ENCODE measurements around the gene CLDN5.

The CLDN5 gene

DNA sequence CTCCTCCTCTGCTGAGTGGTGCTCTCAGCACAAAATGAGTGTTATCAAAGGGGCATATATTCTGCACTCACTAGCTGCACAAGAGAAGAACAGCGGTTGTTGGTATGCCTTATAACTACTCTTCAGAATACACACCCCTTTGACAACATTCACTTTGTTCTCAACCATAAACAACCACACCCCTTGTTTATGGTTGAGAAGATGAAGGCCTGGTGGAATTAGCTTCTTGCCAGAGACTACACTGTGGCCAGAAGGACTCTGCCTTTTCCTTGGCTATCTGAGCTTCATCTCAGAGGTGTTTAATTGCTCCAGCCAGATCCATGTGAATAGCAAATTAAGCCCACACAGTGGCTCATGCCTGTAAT lies 45.0 kb upstream of the CLDN5 start:
- no peak overlapping the region for H2BK120ac ChIP-seq (ENCODE audit: low read depth, low read length)
- no peak overlapping the region for H3K4me2 ChIP-seq (ENCODE audit: low read length, poor library complexity, severe bottlenecking)
- peaks cover 3% of the 10 kb centered on the region for H3K4me1 ChIP-seq (ENCODE audit: control insufficient read depth, insufficient read depth, low read depth, low read length)
- no peaks in the 10 kb centered on the region for H3K36me3 ChIP-seq (ENCODE audit: control insufficient read depth in 1 of 2, insufficient read depth in 2 of 2, low read depth in 1 of 2, low read length in 2 of 2)
- no peak overlapping the region for H3K27ac ChIP-seq (ENCODE audit: low read length, poor library complexity, severe bottlenecking)
- H4K8ac ChIP-seq (ENCODE audit: low read length): no peak overlapping the region
- no peak overlapping the region for H2AFZ ChIP-seq (ENCODE audit: low read depth, low read length)
- H3K4ac ChIP-seq (ENCODE audit: low read depth in 1 of 2, low read length in 2 of 2): no peak overlapping the region
- no peak overlapping the region for H3K4me3 ChIP-seq (ENCODE audit: insufficient read depth in 1 of 2, low read depth in 1 of 2, low read length in 2 of 2)
- H4K91ac ChIP-seq (ENCODE audit: low read length): no peak overlapping the region
- peaks cover 9 to 20% of the 10 kb centered on the region in 2 experiments for H3K27me3 ChIP-seq (ENCODE audit: control insufficient read depth in 1 of 2, insufficient read depth in 1 of 2, low read length in 2 of 2)
- no peak overlapping the region for H2BK5ac ChIP-seq (ENCODE audit: low read depth, low read length, poor library complexity, severe bottlenecking)
- H2BK12ac ChIP-seq (ENCODE audit: low read length in 2 of 2): no peak overlapping the region
- no peaks in the 10 kb centered on the region for H3K79me1 ChIP-seq (replicated peaks; ENCODE audit: low read length, poor library complexity, severe bottlenecking)
- no peak overlapping the region for H3K9ac ChIP-seq (ENCODE audit: low read length)
- no peak overlapping the region for H2BK15ac ChIP-seq (ENCODE audit: low read depth, poor library complexity, severe bottlenecking)
- H3K23ac ChIP-seq (ENCODE audit: low read length in 2 of 2): no peak overlapping the region
- no peak overlapping the region for H2AK5ac ChIP-seq (ENCODE audit: low read length, severe bottlenecking)
- no peaks in the 10 kb centered on the region for H3K9me3 ChIP-seq (ENCODE audit: control insufficient read depth, low read length)
- H3K14ac ChIP-seq (ENCODE audit: low read length in 2 of 2): no peak overlapping the region
- WGBS: 91% methylated on average over 1 of the region's 1 CpG
- no peak for DNase-seq
- no peak overlapping the region for H3K18ac ChIP-seq (ENCODE audit: low read depth in 1 of 2, low read length in 2 of 2)

DNA sequence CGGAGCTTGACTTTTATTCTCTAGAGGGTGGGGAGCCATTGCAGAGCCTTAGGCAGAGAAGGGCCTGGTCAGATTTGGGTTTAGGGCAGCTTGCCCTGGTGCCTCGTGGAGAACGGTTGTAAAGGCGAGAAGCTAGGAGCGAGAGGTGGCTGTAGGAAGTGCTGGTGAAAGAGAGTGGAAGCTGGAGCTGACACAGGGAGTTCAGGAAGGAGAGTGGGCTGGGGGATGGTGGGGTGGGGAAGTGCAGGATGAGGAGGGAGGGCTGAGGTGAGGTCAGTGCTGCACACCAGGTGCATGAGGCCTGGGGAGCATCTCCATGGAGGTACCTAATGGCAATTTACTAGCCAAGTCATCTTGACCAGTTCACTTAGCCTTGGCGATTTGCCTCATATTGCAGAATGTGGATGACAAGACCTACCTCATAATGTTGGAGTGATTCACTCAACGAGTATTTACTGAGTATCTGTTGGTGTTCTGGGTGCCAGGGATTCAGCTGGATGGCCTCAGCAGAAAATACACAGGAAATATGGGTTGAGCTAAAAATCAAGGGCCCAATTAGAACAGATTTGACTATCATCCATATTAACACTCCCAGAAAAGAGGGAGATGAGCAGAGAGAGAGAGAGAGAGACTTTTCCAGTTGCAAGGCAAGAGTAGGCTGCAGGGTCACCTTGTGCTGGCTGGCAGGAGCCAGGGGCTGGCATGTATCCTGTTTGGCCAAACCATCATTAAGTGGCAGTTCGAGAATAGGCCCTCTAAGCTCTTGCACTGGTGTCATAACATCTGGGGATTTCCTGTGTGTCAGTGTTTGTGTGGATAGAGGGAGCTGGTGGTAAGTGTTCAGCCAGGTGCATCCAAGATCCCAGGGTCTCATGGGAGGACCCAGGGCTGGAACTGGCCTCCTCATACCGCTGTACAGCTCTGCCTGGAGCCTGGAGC lies 44.4 kb upstream of the CLDN5 start:
- WGBS: 75% methylated on average over 9 of the region's 9 CpGs
- no peak overlapping the region for H2BK15ac ChIP-seq (ENCODE audit: low read depth, poor library complexity, severe bottlenecking)
- no peaks in the 10 kb centered on the region for H3K79me1 ChIP-seq (replicated peaks; ENCODE audit: low read length, poor library complexity, severe bottlenecking)
- H3K4me1 ChIP-seq (ENCODE audit: control insufficient read depth, insufficient read depth, low read depth, low read length): peaks cover 3% of the 10 kb centered on the region
- no peak overlapping the region for H2BK5ac ChIP-seq (ENCODE audit: low read depth, low read length, poor library complexity, severe bottlenecking)
- no peak overlapping the region for H3K4me3 ChIP-seq (ENCODE audit: insufficient read depth in 1 of 2, low read depth in 1 of 2, low read length in 2 of 2)
- no peak overlapping the region for H2AK5ac ChIP-seq (ENCODE audit: low read length, severe bottlenecking)
- H3K14ac ChIP-seq (ENCODE audit: low read length in 2 of 2): no peak overlapping the region
- no peak overlapping the region for H3K9ac ChIP-seq (ENCODE audit: low read length)
- no peak overlapping the region for H2AFZ ChIP-seq (ENCODE audit: low read depth, low read length)
- no peak overlapping the region for H2BK12ac ChIP-seq (ENCODE audit: low read length in 2 of 2)
- no peaks in the 10 kb centered on the region for H3K9me3 ChIP-seq (ENCODE audit: control insufficient read depth, low read length)
- no peak overlapping the region for H3K4ac ChIP-seq (ENCODE audit: low read depth in 1 of 2, low read length in 2 of 2)
- no peak overlapping the region for H3K27ac ChIP-seq (ENCODE audit: low read length, poor library complexity, severe bottlenecking)
- H4K8ac ChIP-seq (ENCODE audit: low read length): no peak overlapping the region
- DNase-seq: peak; percentile 47
- H3K36me3 ChIP-seq (ENCODE audit: control insufficient read depth in 1 of 2, insufficient read depth in 2 of 2, low read depth in 1 of 2, low read length in 2 of 2): no peaks in the 10 kb centered on the region
- H3K23ac ChIP-seq (ENCODE audit: low read length in 2 of 2): no peak overlapping the region
- no peak overlapping the region for H3K18ac ChIP-seq (ENCODE audit: low read depth in 1 of 2, low read length in 2 of 2)
- peaks cover 9 to 24% of the 10 kb centered on the region in 2 experiments for H3K27me3 ChIP-seq (ENCODE audit: control insufficient read depth in 1 of 2, insufficient read depth in 1 of 2, low read length in 2 of 2)
- H2BK120ac ChIP-seq (ENCODE audit: low read depth, low read length): no peak overlapping the region
- no peak overlapping the region for H3K4me2 ChIP-seq (ENCODE audit: low read length, poor library complexity, severe bottlenecking)
- no peak overlapping the region for H4K91ac ChIP-seq (ENCODE audit: low read length)

DNA sequence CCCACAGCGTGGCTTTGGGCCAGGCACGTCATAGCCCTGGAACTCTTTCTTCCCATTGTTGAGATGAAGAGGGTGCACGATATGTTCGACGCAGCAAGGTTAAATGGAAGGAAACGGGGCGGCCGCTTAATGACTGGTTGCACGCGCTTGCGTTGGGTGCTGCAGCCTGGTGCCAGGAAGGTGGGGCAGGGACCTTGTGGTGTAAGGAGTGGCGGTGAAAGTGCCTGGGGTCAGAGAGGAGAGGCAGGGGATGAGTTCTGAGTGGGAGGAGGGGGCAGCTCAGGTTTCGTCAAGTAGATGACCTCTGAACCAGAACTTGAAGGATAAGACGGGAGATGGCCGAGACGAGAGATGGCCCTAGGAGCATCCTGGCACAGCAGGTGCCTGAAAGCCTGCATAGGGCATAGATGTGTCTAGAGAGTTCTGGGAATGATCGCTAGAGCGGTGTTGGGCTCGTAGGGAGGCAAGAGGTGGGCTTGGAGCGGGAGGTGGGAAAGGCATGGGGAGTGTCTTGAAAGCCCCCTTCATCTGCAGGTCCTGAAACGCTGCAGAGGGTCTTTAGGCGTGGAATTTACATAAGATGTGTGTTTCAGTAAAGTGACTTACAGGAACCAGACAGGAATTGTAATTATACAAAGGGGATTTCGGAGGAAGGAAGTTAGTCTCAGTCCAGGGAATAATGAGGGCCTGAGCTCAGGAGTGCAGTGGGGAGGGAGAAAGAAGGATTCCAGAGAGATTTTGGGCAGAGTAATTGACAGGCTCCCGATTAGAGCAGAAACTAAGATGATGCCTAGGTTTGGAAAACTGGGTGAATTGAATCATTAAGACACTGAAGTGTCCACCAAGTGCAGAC lies 43.2 kb upstream of the CLDN5 start:
- Histone ChIP-seq H2BK12ac (ENCODE audit: low read length in 2 of 2) (no peak overlapping the region), H2AK5ac (ENCODE audit: low read length, severe bottlenecking) (no peak overlapping the region), H4K8ac (ENCODE audit: low read length) (no peak overlapping the region), H3K14ac (ENCODE audit: low read length in 2 of 2) (no peak overlapping the region), H3K4me2 (ENCODE audit: low read length, poor library complexity, severe bottlenecking) (no peak overlapping the region), H3K23ac (ENCODE audit: low read length in 2 of 2) (no peak overlapping the region), H2BK15ac (ENCODE audit: low read depth, poor library complexity, severe bottlenecking) (no peak overlapping the region), H3K36me3 (ENCODE audit: control insufficient read depth in 1 of 2, insufficient read depth in 2 of 2, low read depth in 1 of 2, low read length in 2 of 2) (no peaks in the 10 kb centered on the region), H3K4me1 (ENCODE audit: control insufficient read depth, insufficient read depth, low read depth, low read length) (peaks cover 3% of the 10 kb centered on the region), H3K9me3 (ENCODE audit: control insufficient read depth, low read length) (no peaks in the 10 kb centered on the region), H3K27ac (ENCODE audit: low read length, poor library complexity, severe bottlenecking) (no peak overlapping the region), H3K4me3 (ENCODE audit: insufficient read depth in 1 of 2, low read depth in 1 of 2, low read length in 2 of 2) (no peak overlapping the region), H2BK120ac (ENCODE audit: low read depth, low read length) (no peak overlapping the region), H3K27me3 (ENCODE audit: control insufficient read depth in 1 of 2, insufficient read depth in 1 of 2, low read length in 2 of 2) (peaks cover 12 to 24% of the 10 kb centered on the region in 2 experiments), H3K4ac (ENCODE audit: low read depth in 1 of 2, low read length in 2 of 2) (no peak overlapping the region), H2AFZ (ENCODE audit: low read depth, low read length) (no peak overlapping the region), H2BK5ac (ENCODE audit: low read depth, low read length, poor library complexity, severe bottlenecking) (no peak overlapping the region), H3K79me1 (replicated peaks; ENCODE audit: low read length, poor library complexity, severe bottlenecking) (no peaks in the 10 kb centered on the region), H3K18ac (ENCODE audit: low read depth in 1 of 2, low read length in 2 of 2) (no peak overlapping the region), H3K9ac (ENCODE audit: low read length) (no peak overlapping the region), H4K91ac (ENCODE audit: low read length) (no peak overlapping the region)
- WGBS: 88% methylated on average over 24 of the region's 24 CpGs
- no peak for DNase-seq
